ENCODE results near the gene ADGRB3.

GRCh38 chr6:68649669-68650068 lies 14.6 kb downstream of the ADGRB3 start:
- TF ChIP-seq, protein P1, sequence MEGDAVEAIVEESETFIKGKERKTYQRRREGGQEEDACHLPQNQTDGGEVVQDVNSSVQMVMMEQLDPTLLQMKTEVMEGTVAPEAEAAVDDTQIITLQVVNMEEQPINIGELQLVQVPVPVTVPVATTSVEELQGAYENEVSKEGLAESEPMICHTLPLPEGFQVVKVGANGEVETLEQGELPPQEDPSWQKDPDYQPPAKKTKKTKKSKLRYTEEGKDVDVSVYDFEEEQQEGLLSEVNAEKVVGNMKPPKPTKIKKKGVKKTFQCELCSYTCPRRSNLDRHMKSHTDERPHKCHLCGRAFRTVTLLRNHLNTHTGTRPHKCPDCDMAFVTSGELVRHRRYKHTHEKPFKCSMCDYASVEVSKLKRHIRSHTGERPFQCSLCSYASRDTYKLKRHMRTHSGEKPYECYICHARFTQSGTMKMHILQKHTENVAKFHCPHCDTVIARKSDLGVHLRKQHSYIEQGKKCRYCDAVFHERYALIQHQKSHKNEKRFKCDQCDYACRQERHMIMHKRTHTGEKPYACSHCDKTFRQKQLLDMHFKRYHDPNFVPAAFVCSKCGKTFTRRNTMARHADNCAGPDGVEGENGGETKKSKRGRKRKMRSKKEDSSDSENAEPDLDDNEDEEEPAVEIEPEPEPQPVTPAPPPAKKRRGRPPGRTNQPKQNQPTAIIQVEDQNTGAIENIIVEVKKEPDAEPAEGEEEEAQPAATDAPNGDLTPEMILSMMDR (IDR thresholded peaks at IDR 0.05) = no peak
- TF ChIP-seq EZH2 (IDR thresholded peaks at IDR 0.05; ENCODE audit: borderline replicate concordance, insufficient read depth, low read depth, low read length, poor library complexity, severe bottlenecking) = no peak
